NCI-H1694 (cell line): Measurements from ENCODE around the gene SLC9A1.
A peak's percentile ranks its signal among the peaks of the same experiment; 100 is the strongest.

ENCODE experiments used
- DNase-seq: peaks from one replicate; lab custom pipeline; 2025; lab: John Stamatoyannopoulos, UW

SLC9A1 gene

DNA sequence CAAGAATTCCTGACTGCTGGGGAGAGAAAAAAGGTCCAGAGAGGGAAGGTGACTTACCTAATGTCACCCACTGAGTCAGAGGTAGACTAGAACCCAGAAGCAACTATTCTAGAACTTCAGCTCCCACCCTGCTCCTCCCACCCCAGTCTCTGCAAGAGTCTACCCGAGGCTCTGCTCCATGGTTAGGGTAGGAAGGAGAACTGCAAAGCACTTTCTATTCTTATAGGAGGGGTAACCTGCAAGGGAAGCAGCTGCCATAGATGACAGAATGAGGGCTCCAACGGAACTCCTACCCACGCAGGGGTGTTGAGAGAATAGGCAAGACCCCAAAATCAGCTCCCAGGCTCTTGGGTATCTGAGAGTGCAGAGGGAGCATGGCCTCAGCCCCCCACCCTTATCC, 4.3 kb downstream of the SLC9A1 start:
- no peak for DNase-seq

DNA sequence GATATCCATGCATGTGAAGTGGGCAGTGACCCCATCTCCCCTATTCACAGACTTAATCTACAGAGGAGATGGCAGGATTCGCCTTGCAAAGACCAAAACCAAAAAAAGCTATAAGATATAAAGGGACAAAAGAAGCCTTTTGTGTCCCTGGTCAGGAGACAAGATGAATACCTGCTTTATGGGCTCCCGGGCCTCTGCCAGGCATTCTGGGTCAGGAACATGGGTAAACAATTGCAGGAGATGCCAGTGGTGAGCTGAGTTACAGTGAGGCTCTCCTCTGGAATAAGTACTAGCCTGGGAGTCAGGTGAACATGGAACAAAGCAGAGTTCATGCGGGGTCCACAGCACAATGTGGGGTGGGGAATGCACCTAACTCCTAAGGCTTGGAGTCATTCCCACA, 4.7 kb downstream of the SLC9A1 start:
- DNase-seq = no peak

DNA sequence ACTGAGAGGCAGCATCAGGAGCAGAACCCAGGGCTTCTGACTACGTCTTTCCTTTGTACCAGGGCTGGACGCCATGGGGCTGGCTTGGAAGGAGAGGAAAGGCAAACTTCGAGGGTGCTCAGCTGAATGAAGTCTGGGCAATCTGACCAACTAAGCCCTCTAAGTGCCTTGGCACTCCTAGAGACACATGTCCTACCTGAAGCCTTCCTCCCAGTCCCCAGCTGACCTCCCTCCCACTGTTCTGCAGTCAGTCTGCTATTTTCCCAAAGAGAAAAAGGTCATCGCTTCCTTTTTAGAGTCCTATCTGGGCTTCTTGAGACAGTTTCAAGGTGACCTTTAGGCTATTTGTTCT, 5.2 kb downstream of the SLC9A1 start:
- DNase-seq = no peak

DNA sequence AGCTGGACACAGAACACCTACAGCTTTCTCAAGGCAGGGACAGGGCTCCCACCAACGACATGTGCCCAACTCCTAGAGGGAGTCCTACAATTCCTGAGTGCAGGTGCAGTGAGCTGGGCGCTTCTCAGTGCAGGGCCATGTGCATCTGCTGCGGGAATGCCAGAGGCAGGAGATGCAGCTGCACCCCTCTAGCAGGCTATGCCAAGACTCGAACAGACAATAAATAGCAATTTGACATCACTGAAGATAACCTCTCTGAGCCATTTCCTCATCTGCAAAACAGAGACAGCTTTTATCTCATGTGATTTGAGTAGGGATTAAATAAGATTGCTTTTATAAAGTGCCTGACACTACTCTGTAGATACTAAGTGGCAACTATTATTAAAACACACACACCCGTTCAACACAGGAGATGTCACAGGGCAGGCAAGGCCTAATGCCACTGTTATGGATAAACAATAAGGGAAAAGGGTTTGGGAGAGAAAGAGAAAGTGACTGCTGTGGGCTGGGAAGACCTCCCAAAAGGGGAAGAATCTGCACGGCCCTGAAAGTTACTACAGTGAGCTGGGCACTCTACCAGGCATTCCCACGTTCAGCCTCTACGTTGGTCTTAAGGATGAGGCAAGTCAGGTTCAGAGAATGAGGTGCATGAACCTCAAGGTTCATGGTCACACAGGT, 5.7 kb downstream of the SLC9A1 start:
- no peak for DNase-seq

DNA sequence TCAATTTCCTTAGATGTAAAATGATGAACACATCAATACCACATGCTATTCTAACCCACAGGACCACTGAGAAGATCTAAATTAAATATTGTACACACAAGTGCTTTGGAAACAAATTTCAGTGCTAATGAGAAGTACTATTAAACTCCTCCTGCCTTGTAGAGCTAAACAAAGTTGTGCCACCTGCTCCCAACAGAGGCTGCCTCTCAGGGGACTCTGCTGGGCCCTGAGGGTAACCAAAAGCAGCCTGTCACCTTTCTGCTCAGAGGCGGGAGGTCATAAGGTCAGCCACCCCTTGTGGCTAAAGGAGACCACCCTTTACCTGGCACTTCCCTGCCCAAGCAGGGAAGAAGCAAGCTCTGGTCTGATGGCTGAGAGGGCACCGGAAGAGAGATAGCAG, 6.3 kb downstream of the SLC9A1 start:
- DNase-seq = no peak

DNA sequence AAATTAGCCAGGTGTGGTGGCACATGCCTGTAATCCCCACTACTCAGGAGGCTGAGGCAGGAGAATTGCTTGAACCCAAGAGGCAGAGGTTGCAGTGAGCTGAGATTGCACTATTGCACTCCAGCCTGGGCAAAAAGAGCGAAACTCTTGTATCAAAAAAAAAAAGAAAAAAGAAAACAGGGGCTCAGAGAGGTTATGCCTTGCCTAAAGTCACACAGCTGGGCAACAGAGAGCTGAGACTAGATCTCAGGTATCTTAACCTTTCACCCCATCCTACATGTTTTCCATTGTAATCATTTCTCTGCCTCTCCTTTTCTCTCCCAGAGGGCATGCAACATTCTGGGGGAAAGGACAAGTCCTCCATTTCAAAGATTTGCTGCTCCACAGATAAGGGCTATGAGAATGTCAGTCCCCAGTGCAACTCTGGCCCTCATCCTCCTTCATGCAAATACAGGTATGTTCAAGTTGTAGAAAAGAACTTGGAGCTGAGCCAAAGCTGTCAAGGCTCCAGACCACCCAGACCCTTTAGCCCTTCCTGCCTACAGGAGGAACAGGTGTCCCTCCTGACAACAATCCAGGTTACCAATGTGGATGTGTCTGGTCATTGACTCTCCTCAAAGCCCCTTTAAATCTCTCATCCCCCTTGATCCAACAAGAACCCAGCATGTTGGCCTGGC, 6.9 kb downstream of the SLC9A1 start:
- DNase-seq = no peak

DNA sequence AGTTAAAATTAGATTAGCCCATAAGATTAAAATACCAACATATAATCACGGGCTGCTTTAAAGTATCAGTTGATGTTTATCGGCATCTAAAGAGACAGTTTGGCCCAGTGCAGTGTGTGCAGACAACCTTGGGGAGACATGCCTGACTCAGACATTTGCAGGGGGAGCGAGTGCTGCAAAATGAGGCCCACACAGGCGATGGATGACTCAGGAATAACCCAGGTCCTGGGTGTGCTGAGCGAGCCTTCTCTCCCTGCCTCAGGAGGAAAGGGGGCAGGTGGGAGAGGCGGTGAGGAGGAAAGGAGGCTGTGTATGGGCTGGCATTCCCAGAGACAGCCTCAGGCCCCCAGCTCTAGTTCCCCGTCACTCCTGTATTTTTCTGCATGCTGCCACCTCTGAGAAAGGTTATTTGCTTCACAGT, 9.0 kb downstream of the SLC9A1 start:
- no peak for DNase-seq

DNA sequence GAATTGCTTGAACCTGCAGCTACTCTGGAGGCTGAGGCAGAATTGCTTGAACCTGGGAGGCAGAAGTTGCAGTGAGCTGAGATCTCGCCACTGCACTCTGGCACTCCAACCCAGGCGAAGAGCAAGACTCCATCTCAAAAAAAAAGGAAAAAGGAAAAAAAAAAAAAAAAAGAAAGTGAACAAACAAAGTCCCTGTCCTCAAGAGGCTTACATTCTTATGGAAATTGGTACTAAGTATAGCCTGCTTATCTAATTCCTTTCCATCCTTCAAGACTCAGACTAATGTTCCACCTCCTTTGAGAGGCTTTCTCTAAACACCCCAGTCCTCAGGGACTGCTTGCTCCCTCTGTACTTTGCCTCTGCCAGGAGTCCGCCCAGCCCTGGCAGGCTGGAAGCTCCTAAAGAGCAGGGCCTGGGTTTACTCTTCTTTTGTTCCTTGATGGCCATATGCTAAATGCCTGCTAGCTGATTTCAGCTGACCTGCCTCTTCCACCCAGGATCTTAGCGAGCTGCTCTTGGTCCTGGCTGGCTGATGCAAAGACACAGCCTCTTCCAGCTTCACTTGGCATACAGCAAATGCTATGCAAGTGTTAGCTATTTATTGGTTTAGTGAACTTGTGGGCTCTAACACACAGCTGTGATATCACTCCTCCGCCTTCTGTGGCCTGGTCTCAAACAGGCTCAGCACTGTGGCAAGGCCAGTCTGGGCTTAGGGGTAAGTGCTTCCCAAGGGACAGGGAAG, 9.8 kb downstream of the SLC9A1 start:
- DNase-seq = no peak

DNA sequence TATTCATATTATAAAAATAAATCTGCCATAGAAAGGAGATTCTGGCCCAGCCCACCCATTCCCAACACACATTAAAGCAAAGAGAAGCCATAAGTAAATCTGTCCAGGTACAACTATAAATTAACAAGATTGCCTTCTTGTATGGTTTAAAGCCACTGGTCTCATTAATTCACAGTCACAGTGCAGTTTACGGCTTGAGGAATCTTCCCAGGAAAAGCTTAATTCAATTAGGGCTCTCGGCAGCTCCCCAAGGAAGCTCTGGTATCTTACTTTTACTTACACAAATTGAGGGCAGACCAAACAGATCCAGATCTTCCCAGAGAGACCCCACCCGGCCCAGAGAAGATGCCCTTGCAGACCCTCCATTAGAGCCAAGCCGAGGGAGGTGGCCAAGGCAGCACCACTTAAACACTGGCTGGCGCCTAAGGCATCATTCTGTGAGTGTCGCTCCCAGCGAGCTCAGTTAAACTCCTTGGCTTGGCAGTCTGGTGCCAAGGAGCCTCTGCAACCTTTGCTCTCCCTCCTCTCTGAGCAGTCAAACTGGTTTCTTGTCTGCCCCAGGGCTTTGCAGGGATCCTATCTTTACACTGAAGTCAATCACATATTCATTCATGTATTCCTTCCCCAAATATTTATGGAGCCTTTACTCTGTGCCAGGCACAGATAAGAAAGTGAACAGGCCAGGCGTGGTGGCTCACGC, 10.7 kb downstream of the SLC9A1 start:
- no peak for DNase-seq

DNA sequence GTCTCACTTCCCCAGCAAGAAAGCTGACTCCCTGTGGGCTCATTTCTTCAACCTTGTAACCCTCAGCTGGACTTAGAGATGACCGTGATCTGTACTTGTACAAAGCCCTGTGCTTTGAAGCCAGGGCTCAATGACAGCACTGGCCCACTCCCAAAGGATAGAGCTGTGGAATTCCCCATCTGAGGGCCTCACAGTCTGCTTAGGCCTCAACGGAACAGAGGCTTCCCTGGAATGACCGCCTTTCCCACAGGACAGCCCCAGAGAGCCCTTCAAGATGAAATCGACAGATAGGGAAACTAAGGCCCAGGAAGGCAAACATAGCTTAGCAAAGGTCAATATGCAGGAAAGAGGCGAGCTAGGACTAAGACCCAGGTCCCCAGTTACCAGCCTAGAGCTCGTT, 11.5 kb downstream of the SLC9A1 start:
- no peak for DNase-seq

DNA sequence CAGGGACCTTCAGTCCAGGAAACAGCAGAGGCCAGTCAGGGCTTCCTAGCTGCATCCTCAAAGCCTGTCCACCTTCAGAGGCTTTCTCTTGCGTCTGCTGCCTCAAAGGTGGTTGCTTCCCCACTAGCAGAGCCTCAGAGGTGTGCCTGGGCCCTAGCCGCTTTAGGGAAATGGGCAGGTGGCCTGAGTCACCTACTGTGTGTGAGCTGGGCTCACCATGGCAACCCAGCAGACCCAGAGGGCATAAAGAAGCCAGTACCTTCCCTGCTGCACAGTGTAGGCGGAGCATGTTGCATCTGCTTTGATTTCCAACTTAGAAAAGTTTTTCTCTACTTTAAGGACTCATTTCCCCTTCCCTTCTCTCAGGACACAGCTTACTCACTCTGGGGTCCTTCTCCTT, 12.5 kb downstream of the SLC9A1 start:
- no peak for DNase-seq

DNA sequence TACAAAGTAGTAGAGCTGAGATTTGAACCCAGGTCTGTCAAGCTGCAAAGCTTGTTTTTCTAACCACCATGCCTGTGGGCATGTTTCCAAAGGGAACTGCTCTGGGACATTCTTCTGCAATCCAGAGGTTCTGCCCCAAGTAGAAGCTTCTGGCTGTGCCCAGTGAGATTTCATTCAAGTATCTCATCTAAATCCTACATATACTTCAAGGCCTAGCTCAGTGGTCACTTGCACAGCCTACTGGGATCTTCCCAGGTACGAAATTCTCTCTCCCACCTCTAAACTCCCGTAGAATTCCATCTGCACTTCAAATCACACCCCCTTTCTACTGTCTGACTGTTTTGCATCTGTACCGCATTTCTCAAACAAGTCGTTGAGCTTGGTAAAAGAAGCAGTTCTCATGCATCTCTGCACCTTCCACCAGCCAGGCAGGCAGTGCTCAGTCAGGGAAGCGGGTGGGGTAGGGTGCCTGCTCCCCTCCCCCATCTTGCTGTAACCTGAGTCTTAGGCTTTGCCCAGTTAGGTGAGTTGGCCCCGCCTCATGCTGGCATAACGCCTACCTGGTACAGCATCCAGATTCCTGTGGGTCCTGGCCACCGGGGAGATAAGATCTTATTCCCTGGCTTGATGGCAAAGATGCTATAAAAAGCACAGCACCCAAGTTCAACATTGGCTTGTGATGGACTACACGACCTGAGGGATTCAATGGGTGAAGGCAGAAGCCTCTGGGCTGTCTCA, 13.5 kb downstream of the SLC9A1 start:
- no peak for DNase-seq

DNA sequence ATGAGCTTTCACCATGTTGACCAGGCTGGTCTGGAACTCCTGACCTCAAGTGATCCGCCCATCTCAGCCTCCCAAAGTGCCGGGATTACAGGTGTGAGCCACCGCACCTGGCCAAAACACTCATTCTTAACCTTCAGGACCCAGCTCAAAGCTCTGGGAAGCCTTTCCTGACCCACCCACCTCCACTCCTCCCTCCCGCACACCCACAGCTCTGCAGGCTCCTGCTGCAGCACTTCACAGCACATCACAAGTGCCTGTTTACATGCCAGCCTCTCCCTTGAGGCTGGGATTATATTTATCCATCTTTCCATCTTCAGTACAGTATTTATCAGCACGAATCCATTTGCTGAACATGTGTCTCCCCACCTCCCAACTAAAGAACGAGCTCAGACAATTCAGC, 14.9 kb downstream of the SLC9A1 start:
- DNase-seq = no peak

DNA sequence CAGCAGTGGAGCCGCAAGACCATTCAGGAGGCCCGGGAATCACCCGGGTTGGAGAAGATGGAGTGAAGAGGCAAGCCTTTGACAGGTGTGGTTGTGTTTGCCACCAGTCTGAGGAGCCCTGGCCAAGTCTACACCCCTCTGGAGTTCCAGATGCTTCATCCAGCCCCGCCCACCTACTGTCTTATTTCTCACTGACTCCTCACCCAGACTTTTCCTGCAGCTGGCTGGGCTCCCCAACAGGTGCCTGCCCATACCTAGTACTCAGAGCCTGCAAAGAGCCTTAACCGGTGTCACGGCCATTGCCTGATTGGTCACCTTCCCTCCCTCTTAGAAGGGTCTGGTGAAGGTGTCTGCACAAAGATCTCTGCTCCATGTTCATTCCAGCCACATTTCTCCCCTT, 16.0 kb downstream of the SLC9A1 start:
- no peak for DNase-seq

DNA sequence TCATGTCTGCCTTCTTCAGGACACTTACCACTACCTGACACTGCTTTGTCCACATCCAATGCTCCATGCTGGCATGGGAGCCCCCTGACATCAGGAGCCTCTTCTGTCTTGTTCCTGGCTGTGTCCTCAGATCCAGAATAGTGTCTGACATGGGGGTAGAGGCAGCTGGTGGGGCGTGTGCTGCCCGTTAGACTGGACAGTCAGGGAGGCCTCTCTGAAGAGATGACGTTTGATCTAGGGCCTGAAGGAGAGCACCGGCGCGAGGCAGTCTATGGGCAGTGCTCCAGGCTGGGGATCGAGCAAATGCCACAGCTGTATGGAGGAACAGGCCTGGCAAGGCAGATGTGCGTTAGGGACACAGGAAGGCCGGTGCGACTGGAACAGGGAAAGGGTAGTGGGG, 16.6 kb downstream of the SLC9A1 start:
- no peak for DNase-seq

DNA sequence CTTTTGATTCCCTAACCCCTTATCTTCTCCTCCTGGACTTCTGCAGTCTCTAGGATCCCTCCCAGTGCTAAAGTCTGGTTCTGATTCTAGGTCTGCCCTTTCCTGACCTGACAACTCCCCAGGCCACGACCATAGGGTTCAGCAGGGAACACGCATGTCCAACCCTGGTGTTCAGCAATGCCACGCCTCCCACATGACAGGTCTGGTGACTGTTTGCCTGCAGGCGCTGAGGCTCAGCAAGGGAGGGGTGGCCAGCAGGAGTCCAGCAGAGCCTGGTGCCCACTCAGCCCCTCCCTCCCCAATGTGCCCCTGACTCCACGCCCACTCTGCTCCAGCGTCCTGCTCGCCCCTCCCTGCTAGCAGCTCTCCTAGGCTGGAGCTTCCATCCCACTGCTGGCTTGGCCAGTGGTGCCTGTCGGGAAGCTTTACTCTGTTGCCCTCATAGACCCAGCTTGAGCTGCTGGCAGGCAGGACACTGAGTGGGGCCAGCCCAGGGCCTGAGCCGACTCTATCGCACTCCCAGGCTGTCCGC, 17.3 kb downstream of the SLC9A1 start:
- DNase-seq = no peak

DNA sequence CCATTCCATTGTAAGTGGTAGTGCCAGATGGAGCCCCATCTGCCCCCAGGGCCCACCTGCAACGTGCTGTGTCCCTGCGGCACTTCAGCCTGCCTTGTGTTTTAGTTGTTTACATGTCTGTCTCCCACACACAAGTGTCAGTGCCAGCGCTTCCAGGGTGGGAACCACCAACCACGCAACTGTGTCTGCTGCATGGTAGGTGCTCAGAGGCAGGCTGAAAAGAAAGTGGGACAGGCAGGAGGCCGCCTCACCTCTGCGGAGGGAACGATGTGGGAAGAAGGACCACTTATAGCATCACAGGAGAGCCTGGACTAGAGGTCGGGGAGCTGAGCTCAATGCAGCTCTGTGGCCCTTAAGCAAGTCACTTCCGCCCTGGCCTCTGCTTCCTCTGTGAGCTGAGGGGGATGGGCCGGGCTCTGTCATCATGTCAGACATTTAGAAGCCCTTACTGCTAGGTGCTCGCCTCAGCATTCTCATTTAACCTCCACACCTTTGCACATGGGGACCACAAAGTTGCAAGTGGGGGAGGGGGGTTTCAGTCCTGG, 17.9 kb downstream of the SLC9A1 start:
- peak; percentile 62 for DNase-seq

DNA sequence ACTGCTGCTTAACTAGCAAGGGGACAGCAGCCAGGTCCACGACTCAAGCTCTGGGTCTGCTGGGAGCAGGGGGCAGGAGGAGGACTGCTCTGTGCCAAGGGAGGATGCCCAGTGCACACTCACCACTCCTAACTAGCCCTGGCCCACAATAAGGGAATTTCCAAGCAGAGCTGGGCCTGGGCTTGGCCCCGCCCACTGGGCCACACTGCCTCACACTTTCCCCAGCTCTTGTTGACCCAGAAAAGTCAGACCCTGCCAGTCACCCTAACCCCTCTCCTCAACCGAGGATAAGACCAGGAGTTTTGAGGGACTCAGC, 18.7 kb downstream of the SLC9A1 start:
- DNase-seq = no peak

DNA sequence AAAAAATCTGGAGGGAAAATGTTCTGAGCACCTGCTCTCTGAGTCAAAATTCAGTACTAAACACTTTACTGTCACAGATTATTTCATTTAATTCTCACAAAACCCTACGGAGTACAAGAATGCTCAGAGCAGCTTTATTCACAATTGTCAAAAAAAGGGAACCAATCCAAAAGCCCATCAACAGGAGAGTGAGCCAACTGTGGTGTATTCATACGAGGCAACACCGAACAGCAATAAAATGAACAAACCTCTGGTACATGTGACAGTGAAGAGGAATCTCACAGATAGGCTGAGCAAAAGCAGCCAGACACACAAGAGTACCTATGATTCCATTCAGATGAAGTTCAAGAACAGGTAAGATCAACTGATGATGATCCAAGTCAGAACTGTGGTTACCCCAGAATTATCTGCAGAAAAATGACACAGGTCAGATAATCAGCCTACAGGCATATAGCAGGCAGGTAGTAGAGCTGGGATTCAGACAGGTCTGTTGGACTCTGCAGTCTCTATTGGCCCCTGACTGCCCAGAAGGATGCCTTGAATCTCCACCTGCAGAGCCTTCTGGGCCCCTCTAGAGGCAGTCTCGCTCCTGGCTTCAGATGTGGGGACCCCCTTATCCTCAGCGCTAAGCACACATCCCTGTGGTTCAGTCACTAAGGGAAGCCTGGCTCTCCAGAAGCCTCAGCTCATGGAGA, 19.2 kb downstream of the SLC9A1 start:
- DNase-seq = no peak

DNA sequence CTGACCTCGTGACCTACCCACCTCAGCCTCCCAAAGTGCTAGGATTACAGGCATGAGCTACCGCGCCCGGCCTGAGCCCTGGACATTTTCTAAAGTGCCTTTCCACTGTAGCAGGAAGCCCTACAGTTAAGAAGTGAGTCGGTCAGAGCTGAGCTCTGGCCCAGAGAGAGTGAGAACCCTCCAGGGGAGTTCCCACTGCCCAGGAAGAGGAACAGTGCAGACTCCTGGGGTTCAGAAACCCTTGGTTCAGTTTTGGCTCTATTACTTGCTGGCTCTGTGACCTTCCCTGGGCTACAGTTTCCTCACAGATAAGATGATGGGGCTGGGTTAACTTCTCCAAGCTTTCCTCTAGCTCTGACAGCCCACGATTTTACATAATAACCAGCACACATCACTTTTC, 20.9 kb downstream of the SLC9A1 start:
- DNase-seq = no peak

DNA sequence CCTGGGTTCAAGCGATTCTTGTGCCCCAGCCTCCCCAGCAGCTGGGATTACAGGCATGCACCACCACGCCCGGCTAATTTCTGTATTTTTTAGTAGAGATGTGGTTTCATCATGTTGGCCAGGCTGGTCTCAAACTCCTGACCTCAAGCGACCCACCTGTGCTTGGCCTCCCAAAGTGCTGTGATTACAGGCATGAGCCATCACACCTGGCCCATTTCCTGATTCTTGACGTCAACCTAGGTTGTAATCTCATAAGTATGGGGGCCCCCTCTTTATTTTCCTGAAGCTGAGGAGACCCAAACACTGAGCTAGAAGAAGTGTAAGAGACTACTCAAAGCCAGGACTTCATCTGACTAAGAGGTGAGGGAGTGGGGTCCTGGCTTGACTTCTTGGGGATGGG, 21.8 kb downstream of the SLC9A1 start:
- no peak for DNase-seq
